ENCODE measurements around the gene PRKCD. TPM values are rescaled to one million over a fixed set of nuclear protein-coding genes. Genes with fewer than 3 reads are reported as not detected.
A peak's percentile ranks its signal among the peaks of the same experiment; 100 is the strongest.

PRKCD gene
- total and polyA plus RNA-seq, 5 donors from 2014 or later = 13.6 to 33.6 (median 16.8) TPM

DNA sequence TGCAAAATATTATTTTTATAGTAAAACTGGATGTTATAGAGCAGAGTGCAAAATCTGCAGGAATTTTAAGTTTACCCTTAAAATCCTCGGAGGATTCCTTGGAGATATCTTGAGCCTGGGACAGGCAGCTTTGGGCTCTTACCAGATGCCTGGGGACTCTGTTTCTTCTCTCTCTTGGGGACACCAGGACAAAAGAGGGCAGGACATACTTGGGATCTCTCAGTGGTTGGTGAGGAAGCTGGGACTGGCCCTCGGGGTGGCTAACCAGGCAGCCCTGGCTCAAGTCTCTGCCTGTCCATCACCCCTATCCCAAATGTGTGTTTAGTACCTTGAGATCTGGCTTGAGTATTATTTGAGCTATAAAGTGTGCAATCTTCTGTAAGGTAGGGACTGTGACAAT is 56.2 kb downstream of the PRKCD start:
- no peak overlapping the region for H3K27ac ChIP-seq (ENCODE audit: insufficient read depth, low read length, poor library complexity, severe bottlenecking)
- H3K4me1 ChIP-seq (ENCODE audit: control insufficient read depth, insufficient read depth, low read length, poor library complexity, severe bottlenecking) = no peaks in the 10 kb centered on the region
- H3K4me3 Mint-ChIP-seq = no peak overlapping the region
- H3K4me3 ChIP-seq (ENCODE audit: low read depth, low read length) = no peak overlapping the region
- H3K27me3 ChIP-seq (ENCODE audit: control insufficient read depth, insufficient read depth, low read length) = no peaks in the 10 kb centered on the region
- no peaks in the 10 kb centered on the region for H3K9me3 Mint-ChIP-seq
- H3K27ac Mint-ChIP-seq = no peak overlapping the region
- peaks cover 0 to 4% (median 2%) of the 10 kb centered on the region in 4 donors for H3K4me1 Mint-ChIP-seq
- H3K9me3 ChIP-seq (ENCODE audit: control insufficient read depth in 2 of 2, low read length in 2 of 2) = no peaks in the 10 kb centered on the region
- H3K36me3 ChIP-seq (ENCODE audit: control insufficient read depth, insufficient read depth, low read length) = no peaks in the 10 kb centered on the region
- no peak for DNase-seq
- ATAC-seq (ENCODE audit: low read depth in 2 of 2) = no peak
- peaks cover 5% of the 10 kb centered on the region for H3K27me3 Mint-ChIP-seq
- no peaks in the 10 kb centered on the region for H3K36me3 Mint-ChIP-seq

DNA sequence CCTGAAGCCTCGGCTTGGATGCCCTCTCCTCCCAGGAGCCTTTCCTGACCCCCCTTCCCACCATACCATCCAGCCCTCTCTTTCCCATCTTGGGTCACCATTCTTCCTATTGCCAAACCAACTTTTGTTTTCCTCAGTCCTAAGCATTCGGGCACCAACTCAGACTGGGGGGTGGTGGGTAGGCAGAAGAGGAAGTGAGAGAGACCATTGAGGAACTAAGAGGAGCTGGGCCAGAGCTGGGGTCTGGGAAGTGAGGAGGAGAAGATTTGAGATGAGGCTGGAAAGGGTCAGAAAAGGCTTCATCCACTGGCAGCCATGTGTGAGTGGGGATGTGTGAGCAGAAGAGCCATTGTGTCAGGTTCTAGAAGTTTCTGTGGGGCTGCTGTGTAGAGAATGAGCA is 57.1 kb downstream of the PRKCD start:
- no peak overlapping the region for H3K27ac ChIP-seq (ENCODE audit: insufficient read depth, low read length, poor library complexity, severe bottlenecking)
- no peaks in the 10 kb centered on the region for H3K36me3 ChIP-seq (ENCODE audit: control insufficient read depth, insufficient read depth, low read length)
- no peaks in the 10 kb centered on the region for H3K9me3 ChIP-seq (ENCODE audit: control insufficient read depth in 2 of 2, low read length in 2 of 2)
- no peak overlapping the region for H3K27ac Mint-ChIP-seq
- H3K4me3 ChIP-seq (ENCODE audit: low read depth, low read length) = no peak overlapping the region
- no peaks in the 10 kb centered on the region for H3K27me3 ChIP-seq (ENCODE audit: control insufficient read depth, insufficient read depth, low read length)
- H3K4me1 ChIP-seq (ENCODE audit: control insufficient read depth, insufficient read depth, low read length, poor library complexity, severe bottlenecking) = no peaks in the 10 kb centered on the region
- H3K36me3 Mint-ChIP-seq = peaks cover 2% of the 10 kb centered on the region
- H3K4me1 Mint-ChIP-seq = peaks cover 0 to 4% (median 2%) of the 10 kb centered on the region in 4 donors
- no peak overlapping the region for H3K4me3 Mint-ChIP-seq
- no peak for ATAC-seq (ENCODE audit: low read depth in 2 of 2)
- no peak for DNase-seq
- H3K9me3 Mint-ChIP-seq = no peaks in the 10 kb centered on the region
- H3K27me3 Mint-ChIP-seq = peaks cover 5% of the 10 kb centered on the region

DNA sequence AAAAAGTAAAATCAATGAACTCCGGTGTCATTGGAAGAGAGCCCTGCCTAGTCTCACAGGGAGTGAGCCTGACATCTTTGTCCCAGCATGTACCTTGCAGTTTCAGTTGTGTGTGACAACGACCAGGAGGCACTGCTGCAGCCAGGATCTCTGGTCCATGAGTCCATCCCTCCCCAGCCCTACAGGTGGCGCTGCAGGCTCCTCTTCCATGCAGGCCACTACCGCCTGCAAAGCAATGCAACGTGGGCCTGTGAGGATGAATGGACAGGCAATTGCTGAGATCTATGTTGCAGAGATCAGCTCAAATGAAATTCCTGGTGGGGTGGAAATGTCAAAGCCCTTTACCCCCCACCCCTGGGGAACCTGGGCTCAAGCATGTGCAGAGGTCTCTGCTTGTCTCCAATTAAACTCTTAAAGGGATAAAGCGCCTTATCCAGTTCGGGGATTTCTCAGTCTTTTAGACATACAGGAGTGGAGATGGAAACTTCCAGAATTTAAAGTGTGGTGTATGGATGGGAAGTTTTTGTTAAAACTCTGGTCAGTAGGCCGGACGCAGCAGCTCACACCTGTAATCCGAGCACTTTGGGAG is 59.0 kb downstream of the PRKCD start:
- Histone ChIP-seq H3K27ac (ENCODE audit: insufficient read depth, low read length, poor library complexity, severe bottlenecking) (no peak overlapping the region), H3K9me3 (ENCODE audit: control insufficient read depth in 2 of 2, low read length in 2 of 2) (no peaks in the 10 kb centered on the region), H3K36me3 (ENCODE audit: control insufficient read depth, insufficient read depth, low read length) (peaks cover 14% of the 10 kb centered on the region), H3K4me1 (ENCODE audit: control insufficient read depth, insufficient read depth, low read length, poor library complexity, severe bottlenecking) (no peaks in the 10 kb centered on the region), H3K27me3 (ENCODE audit: control insufficient read depth, insufficient read depth, low read length) (no peaks in the 10 kb centered on the region), H3K4me3 (ENCODE audit: low read depth, low read length) (no peak overlapping the region)
- H3K4me1 Mint-ChIP-seq = peaks cover 0 to 4% (median 2%) of the 10 kb centered on the region in 4 donors
- peaks cover 9% of the 10 kb centered on the region for H3K36me3 Mint-ChIP-seq
- peak; percentile 33 to 85 (median 62) for DNase-seq
- H3K27ac Mint-ChIP-seq = no peak overlapping the region
- peak; percentile 78 to 83 for ATAC-seq (ENCODE audit: low read depth in 2 of 2)
- peak overlapping the region in 1 of 4 donors; percentile 47 for H3K4me3 Mint-ChIP-seq
- H3K9me3 Mint-ChIP-seq = no peaks in the 10 kb centered on the region
- H3K27me3 Mint-ChIP-seq = peaks cover 5% of the 10 kb centered on the region

DNA sequence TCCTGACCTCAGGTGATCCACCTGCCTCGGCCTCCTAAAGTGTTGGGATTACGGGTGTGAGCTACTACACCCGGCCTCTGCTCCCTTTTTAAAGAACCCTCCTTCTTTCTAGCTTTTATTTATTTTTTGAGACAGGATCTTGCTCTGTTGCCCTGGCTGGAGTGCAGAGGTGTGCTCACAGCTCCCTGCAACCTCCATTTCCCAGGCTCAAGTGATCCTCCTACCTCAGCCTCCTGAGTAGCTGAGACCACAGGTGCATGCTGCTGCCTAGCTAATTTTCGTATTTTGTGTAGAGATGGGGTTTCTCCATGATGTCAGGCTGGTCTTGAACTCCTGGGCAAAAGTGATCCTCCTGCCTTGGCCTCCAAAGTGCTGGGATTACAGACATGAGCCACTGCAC is 60.3 kb downstream of the PRKCD start:
- Histone ChIP-seq H3K27ac (ENCODE audit: insufficient read depth, low read length, poor library complexity, severe bottlenecking) (no peak overlapping the region), H3K4me1 (ENCODE audit: control insufficient read depth, insufficient read depth, low read length, poor library complexity, severe bottlenecking) (no peaks in the 10 kb centered on the region), H3K36me3 (ENCODE audit: control insufficient read depth, insufficient read depth, low read length) (peaks cover 27% of the 10 kb centered on the region), H3K27me3 (ENCODE audit: control insufficient read depth, insufficient read depth, low read length) (no peaks in the 10 kb centered on the region), H3K9me3 (ENCODE audit: control insufficient read depth in 2 of 2, low read length in 2 of 2) (no peaks in the 10 kb centered on the region), H3K4me3 (ENCODE audit: low read depth, low read length) (no peak overlapping the region)
- no peak for DNase-seq
- H3K27me3 Mint-ChIP-seq = no peaks in the 10 kb centered on the region
- peaks cover 16% of the 10 kb centered on the region for H3K36me3 Mint-ChIP-seq
- H3K9me3 Mint-ChIP-seq = no peaks in the 10 kb centered on the region
- H3K4me3 Mint-ChIP-seq = no peak overlapping the region
- peak overlapping the region in 1 of 3 donors; percentile 69 for H3K27ac Mint-ChIP-seq
- peaks cover 0 to 4% (median 2%) of the 10 kb centered on the region in 4 donors for H3K4me1 Mint-ChIP-seq
- ATAC-seq (ENCODE audit: low read depth in 2 of 2) = no peak

DNA sequence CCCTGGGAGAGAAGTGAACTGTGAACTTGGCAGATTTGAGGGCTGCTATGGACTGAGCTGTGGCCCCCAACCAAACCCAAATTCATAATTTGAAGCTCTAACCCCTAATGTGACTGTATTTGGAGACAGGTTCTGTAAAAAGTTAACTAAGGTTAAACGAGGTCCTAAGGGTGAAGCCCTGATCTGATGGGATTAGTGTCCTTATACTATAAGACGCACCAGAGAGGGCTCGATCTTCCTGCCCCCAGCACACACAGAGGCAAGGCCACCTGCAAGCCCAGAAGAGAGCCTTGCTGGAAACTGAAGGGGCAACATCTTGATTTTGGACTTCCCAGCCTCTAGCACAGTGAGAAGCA is 60.8 kb downstream of the PRKCD start:
- H3K4me3 ChIP-seq (ENCODE audit: low read depth, low read length) = no peak overlapping the region
- no peaks in the 10 kb centered on the region for H3K9me3 ChIP-seq (ENCODE audit: control insufficient read depth in 2 of 2, low read length in 2 of 2)
- peaks cover 31% of the 10 kb centered on the region for H3K36me3 ChIP-seq (ENCODE audit: control insufficient read depth, insufficient read depth, low read length)
- Mint-ChIP-seq H3K27me3 (no peaks in the 10 kb centered on the region), H3K36me3 (peaks cover 19% of the 10 kb centered on the region), H3K27ac (peak overlapping the region in 2 of 3 donors; percentile 66 to 69), H3K4me1 (peaks cover 0 to 4% (median 2%) of the 10 kb centered on the region in 4 donors), H3K9me3 (no peaks in the 10 kb centered on the region), H3K4me3 (no peak overlapping the region)
- no peaks in the 10 kb centered on the region for H3K4me1 ChIP-seq (ENCODE audit: control insufficient read depth, insufficient read depth, low read length, poor library complexity, severe bottlenecking)
- ATAC-seq (ENCODE audit: low read depth in 2 of 2) = no peak
- no peaks in the 10 kb centered on the region for H3K27me3 ChIP-seq (ENCODE audit: control insufficient read depth, insufficient read depth, low read length)
- no peak overlapping the region for H3K27ac ChIP-seq (ENCODE audit: insufficient read depth, low read length, poor library complexity, severe bottlenecking)
- DNase-seq = no peak

DNA sequence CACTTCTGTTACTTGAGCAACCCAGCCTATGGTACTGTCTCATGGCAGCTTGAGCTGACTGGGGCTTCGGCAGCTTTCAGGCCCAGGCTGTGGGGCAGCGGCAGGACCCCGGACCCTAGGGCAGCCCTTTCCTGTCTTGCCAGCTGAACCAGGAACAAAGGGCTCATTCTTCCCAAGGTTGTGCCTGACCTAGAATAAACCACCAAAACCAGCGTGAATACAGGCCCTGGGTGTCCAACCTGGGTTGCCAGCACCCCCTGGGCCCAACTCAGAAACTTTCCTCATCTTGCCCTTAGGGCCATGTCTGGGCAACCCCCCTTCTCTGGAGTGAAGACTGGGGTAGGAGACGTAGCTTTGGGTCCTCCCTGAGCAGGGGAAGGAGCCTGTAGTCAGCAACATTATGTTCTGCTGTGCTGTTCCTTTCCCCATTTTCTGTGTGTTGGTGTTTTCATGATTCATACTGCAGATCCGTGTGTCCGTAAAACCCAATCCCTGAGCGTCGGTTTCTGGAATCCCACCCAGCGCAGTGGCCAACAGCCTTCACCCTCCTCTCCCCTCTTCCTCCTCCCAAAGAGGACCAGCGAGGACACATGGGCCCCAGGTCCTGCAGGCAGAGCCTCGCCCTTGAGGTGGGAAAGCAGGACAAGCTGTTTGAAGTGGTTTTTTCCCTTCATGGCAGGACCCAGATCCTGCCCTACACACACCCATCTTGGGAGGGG is 61.3 kb downstream of the PRKCD start:
- no peak overlapping the region for H3K4me3 Mint-ChIP-seq

DNA sequence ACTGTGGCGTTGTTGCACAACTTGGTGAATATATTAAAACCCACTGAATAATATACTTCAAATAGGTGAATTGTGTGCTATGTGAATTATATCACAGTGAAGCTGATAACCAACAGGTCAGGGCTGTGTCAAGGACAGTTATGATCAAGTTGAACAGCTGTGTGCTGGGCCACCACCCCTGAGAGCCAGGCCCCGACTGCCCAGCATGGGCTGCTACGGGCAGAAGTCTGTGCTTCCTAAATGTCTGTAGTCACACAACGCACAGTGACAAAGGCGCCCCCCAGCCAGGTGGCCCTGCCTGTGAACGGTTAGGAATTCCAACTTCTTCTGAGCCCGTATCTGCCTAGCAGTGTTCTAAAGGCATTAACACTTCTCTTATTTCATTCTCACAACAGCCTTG is 62.0 kb downstream of the PRKCD start:
- peaks cover 0 to 4% (median 2%) of the 10 kb centered on the region in 4 donors for H3K4me1 Mint-ChIP-seq
- no peaks in the 10 kb centered on the region for H3K27me3 Mint-ChIP-seq
- H3K36me3 Mint-ChIP-seq = peaks cover 27% of the 10 kb centered on the region
- Histone ChIP-seq H3K27me3 (ENCODE audit: control insufficient read depth, insufficient read depth, low read length) (no peaks in the 10 kb centered on the region), H3K36me3 (ENCODE audit: control insufficient read depth, insufficient read depth, low read length) (peaks cover 42% of the 10 kb centered on the region), H3K4me3 (ENCODE audit: low read depth, low read length) (no peak overlapping the region), H3K4me1 (ENCODE audit: control insufficient read depth, insufficient read depth, low read length, poor library complexity, severe bottlenecking) (no peaks in the 10 kb centered on the region), H3K9me3 (ENCODE audit: control insufficient read depth in 2 of 2, low read length in 2 of 2) (no peaks in the 10 kb centered on the region), H3K27ac (ENCODE audit: insufficient read depth, low read length, poor library complexity, severe bottlenecking) (no peak overlapping the region)
- DNase-seq = no peak
- H3K4me3 Mint-ChIP-seq = no peak overlapping the region
- H3K9me3 Mint-ChIP-seq = no peaks in the 10 kb centered on the region
- ATAC-seq (ENCODE audit: low read depth in 2 of 2) = no peak
- no peak overlapping the region for H3K27ac Mint-ChIP-seq

More for the DNA sequence above, 61.3 kb downstream of the PRKCD start:
- ATAC-seq (ENCODE audit: low read depth in 2 of 2) = no peak
- no peaks in the 10 kb centered on the region for H3K27me3 ChIP-seq (ENCODE audit: control insufficient read depth, insufficient read depth, low read length)
- Mint-ChIP-seq H3K9me3 (no peaks in the 10 kb centered on the region), H3K27ac (peak overlapping the region in 1 of 3 donors; percentile 66), H3K36me3 (peaks cover 23% of the 10 kb centered on the region), H3K4me1 (peaks cover 0 to 4% (median 2%) of the 10 kb centered on the region in 4 donors), H3K27me3 (no peaks in the 10 kb centered on the region)
- H3K36me3 ChIP-seq (ENCODE audit: control insufficient read depth, insufficient read depth, low read length) = peaks cover 35% of the 10 kb centered on the region
- no peak for DNase-seq
- H3K27ac ChIP-seq (ENCODE audit: insufficient read depth, low read length, poor library complexity, severe bottlenecking) = no peak overlapping the region
- no peaks in the 10 kb centered on the region for H3K9me3 ChIP-seq (ENCODE audit: control insufficient read depth in 2 of 2, low read length in 2 of 2)
- H3K4me1 ChIP-seq (ENCODE audit: control insufficient read depth, insufficient read depth, low read length, poor library complexity, severe bottlenecking) = no peaks in the 10 kb centered on the region
- no peak overlapping the region for H3K4me3 ChIP-seq (ENCODE audit: low read depth, low read length)

DNA sequence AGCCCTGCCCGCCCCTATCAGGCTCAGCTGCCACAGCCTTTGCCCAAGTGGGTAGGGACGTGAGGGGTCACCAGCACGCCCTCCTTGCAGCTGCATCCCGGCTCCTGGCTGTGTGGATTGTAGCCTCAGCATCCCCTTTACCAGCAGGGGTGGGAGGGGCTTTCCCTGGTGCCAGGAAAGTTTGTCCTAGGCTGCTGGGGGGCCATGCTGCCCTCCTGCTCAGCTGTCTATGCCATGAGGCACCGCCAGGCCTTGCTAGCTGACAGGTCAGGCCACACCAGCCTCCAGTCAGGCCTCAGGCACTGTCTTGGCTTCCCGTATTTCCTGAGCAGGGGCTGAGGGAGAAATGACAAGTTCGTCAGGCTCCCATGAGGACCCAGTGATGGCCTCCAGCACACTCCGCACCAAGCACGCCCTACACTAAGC is 62.5 kb downstream of the PRKCD start:
- Mint-ChIP-seq H3K4me1 (peaks cover 0 to 4% (median under 1%) of the 10 kb centered on the region in 4 donors), H3K9me3 (no peaks in the 10 kb centered on the region), H3K27me3 (no peaks in the 10 kb centered on the region), H3K36me3 (peaks cover 30% of the 10 kb centered on the region), H3K4me3 (no peak overlapping the region), H3K27ac (no peak overlapping the region)
- Histone ChIP-seq H3K27ac (ENCODE audit: insufficient read depth, low read length, poor library complexity, severe bottlenecking) (no peak overlapping the region), H3K36me3 (ENCODE audit: control insufficient read depth, insufficient read depth, low read length) (peaks cover 48% of the 10 kb centered on the region), H3K4me3 (ENCODE audit: low read depth, low read length) (no peak overlapping the region), H3K9me3 (ENCODE audit: control insufficient read depth in 2 of 2, low read length in 2 of 2) (no peaks in the 10 kb centered on the region), H3K4me1 (ENCODE audit: control insufficient read depth, insufficient read depth, low read length, poor library complexity, severe bottlenecking) (no peaks in the 10 kb centered on the region), H3K27me3 (ENCODE audit: control insufficient read depth, insufficient read depth, low read length) (no peaks in the 10 kb centered on the region)
- DNase-seq = no peak
- ATAC-seq (ENCODE audit: low read depth in 2 of 2) = no peak
